Type B pancreatic cell (in vitro differentiated cells): ENCODE measurements around the gene COL21A1. TPM values are rescaled to one million over a fixed set of nuclear protein-coding genes. Genes with fewer than 3 reads are reported as not detected.

Experiments used
- DNase-seq: peaks from one replicate; pipeline ENCODE4 v3.0.0; 2021; ENCODE audit warnings: mixed read lengths; ENCODE audit not compliant: unreplicated experiment; ENCODE audit errors: extremely low spot score
- H3K27ac Mint-ChIP-seq: 2 replicates; pipeline ENCODE4 v1.8.0; 2021; ENCODE audit warnings: mild to moderate bottlenecking, mixed read lengths
- H3K27me3 Mint-ChIP-seq: 2 replicates; pipeline ENCODE4 v1.8.0; 2021; ENCODE audit warnings: mixed read lengths
- H3K36me3 Mint-ChIP-seq: 2 replicates; pipeline ENCODE4 v1.8.0; 2021; ENCODE audit warnings: mixed read lengths
- H3K4me1 Mint-ChIP-seq: one replicate; pipeline ENCODE4 v1.8.0; 2021; ENCODE audit warnings: mixed read lengths; ENCODE audit not compliant: unreplicated experiment
- H3K4me3 Mint-ChIP-seq: 2 replicates; pipeline ENCODE4 v1.8.0; 2021; ENCODE audit warnings: mild to moderate bottlenecking, mixed read lengths
- H3K9me3 Mint-ChIP-seq: 2 replicates; pipeline ENCODE4 v1.8.0; 2021; ENCODE audit warnings: mixed read lengths
- total RNA-seq: library from RNA; stranded (reverse); gene quantifications from 2 replicates; pipeline ENCODE4 v1.2.1, GENCODE V29; 2021; ENCODE audit warnings: low replicate concordance
- TF ChIP-seq, protein P1 (sequence below): fragments of 200-600 bp; sonication (generic); conservative IDR thresholded peaks from 2 replicates; pipeline ENCODE4 v1.5.0; 2021; ENCODE audit warnings: antibody characterized with exemption, mild to moderate bottlenecking

The COL21A1 gene
- total RNA-seq, 1 donor from 2014 or later, result 12.2 TPM

GRCh38 chr6:56169366-56169765 is 78.0 kb downstream of the COL21A1 start:
- DNase-seq, result no peak
- TF ChIP-seq, protein P1, sequence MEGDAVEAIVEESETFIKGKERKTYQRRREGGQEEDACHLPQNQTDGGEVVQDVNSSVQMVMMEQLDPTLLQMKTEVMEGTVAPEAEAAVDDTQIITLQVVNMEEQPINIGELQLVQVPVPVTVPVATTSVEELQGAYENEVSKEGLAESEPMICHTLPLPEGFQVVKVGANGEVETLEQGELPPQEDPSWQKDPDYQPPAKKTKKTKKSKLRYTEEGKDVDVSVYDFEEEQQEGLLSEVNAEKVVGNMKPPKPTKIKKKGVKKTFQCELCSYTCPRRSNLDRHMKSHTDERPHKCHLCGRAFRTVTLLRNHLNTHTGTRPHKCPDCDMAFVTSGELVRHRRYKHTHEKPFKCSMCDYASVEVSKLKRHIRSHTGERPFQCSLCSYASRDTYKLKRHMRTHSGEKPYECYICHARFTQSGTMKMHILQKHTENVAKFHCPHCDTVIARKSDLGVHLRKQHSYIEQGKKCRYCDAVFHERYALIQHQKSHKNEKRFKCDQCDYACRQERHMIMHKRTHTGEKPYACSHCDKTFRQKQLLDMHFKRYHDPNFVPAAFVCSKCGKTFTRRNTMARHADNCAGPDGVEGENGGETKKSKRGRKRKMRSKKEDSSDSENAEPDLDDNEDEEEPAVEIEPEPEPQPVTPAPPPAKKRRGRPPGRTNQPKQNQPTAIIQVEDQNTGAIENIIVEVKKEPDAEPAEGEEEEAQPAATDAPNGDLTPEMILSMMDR, result no peak
- H3K36me3 Mint-ChIP-seq, result no peaks in the 10 kb centered on the region
- H3K27ac Mint-ChIP-seq, result no peak overlapping the region
- H3K4me3 Mint-ChIP-seq, result no peak overlapping the region
- H3K4me1 Mint-ChIP-seq, result no peaks in the 10 kb centered on the region
- H3K9me3 Mint-ChIP-seq, result peaks cover 6% of the 10 kb centered on the region
- H3K27me3 Mint-ChIP-seq, result no peaks in the 10 kb centered on the region

- Mint-ChIP-seq H3K4me1 (no peaks in the 10 kb centered on the region), H3K27me3 (no peaks in the 10 kb centered on the region), H3K4me3 (no peak overlapping the region), H3K9me3 (peaks cover 6% of the 10 kb centered on the region), H3K36me3 (no peaks in the 10 kb centered on the region), H3K27ac (no peak overlapping the region)
- TF ChIP-seq, protein P1, result no peak
- DNase-seq, result no peak
Measured at GRCh38 chr6:56168596-56168995, 78.8 kb downstream of the COL21A1 start.

- Mint-ChIP-seq H3K27ac (no peak overlapping the region), H3K4me1 (peaks cover 5% of the 10 kb centered on the region), H3K27me3 (no peaks in the 10 kb centered on the region), H3K4me3 (no peak overlapping the region), H3K9me3 (no peaks in the 10 kb centered on the region), H3K36me3 (no peaks in the 10 kb centered on the region)
- DNase-seq, result no peak
- TF ChIP-seq, protein P1, result no peak
Measured at GRCh38 chr6:56162081-56162480, 85.3 kb downstream of the COL21A1 start.

- TF ChIP-seq, protein P1, result no peak
- Mint-ChIP-seq H3K36me3 (no peaks in the 10 kb centered on the region), H3K4me3 (no peak overlapping the region), H3K9me3 (no peaks in the 10 kb centered on the region), H3K27ac (no peak overlapping the region), H3K4me1 (peaks cover 5% of the 10 kb centered on the region), H3K27me3 (no peaks in the 10 kb centered on the region)
- no peak for DNase-seq
Measured at GRCh38 chr6:56160489-56160888, 86.9 kb downstream of the COL21A1 start.

DNA sequence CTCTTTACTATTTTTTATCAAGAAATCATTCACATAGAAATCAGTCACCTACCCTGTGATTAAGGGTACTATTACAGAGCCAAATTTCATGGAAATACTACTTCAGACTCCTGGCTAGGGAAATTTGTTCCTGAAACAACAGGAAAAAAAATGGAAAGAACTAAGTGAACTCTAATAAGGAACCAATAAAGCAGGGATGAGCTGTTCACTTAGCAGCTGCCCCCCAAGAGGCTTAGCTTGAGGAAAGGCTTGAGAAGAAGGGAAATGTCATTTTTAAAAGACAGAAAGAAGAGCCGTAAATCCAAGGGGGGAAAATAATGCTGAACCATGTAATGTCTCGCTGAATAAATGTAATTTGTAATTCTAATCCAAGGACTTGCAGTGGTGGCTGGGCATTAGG is 88.8 kb downstream of the COL21A1 start:
- TF ChIP-seq, protein P1, result no peak
- no peak overlapping the region for H3K4me3 Mint-ChIP-seq
- peaks cover 5% of the 10 kb centered on the region for H3K4me1 Mint-ChIP-seq

DNA sequence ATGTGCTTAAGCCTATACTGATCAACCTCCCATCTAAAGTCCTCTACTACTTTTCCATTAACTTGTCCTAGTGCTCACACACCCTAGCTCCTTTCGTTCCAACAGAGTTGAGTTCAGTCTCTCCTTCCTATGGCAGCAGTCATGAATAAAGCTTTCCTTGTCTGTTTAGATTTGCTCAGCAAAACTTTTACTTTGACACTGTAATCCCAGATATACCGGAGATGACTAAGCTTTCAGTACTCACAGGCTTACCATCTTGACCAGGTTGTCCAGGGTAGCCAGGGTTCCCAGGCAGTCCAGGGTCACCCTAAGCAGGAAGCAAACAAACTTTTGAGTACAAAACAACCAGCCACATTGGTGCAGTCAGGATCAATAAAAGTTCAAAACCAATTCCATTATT is 90.7 kb downstream of the COL21A1 start:
- DNase-seq, result no peak
- H3K9me3 Mint-ChIP-seq, result peaks cover 4% of the 10 kb centered on the region
- no peak overlapping the region for H3K27ac Mint-ChIP-seq
- H3K27me3 Mint-ChIP-seq, result no peaks in the 10 kb centered on the region
- H3K4me1 Mint-ChIP-seq, result peaks cover 5% of the 10 kb centered on the region
- H3K36me3 Mint-ChIP-seq, result no peaks in the 10 kb centered on the region
- TF ChIP-seq, protein P1, result no peak
- H3K4me3 Mint-ChIP-seq, result no peak overlapping the region

More for the DNA sequence above, 88.8 kb downstream of the COL21A1 start:
- Mint-ChIP-seq H3K27ac (no peak overlapping the region), H3K9me3 (peaks cover 4% of the 10 kb centered on the region), H3K27me3 (no peaks in the 10 kb centered on the region), H3K36me3 (no peaks in the 10 kb centered on the region)
- no peak for DNase-seq
